Caco-2 (cell line): ENCODE results near the gene EMC9. TPM values are rescaled to one million over a fixed set of nuclear protein-coding genes. Genes with fewer than 3 reads are reported as not detected.

Experiments
- BruUV-seq: library from RNA; stranded (reverse); fragments of 400-500 nt; replicated peaks from 2 replicates; lab custom pipeline; 2021; lab: Mats Ljungman, UMichigan
- CTCF ChIA-PET: fragments of 300-600 bp; sonication (Branson Sonifier 250); formaldehyde crosslinking; loops from one replicate; lab custom pipeline; 2022; ENCODE audit warnings: antibody characterized with exemption; lab: Charles Lee
- POLR2A ChIA-PET: fragments of 300-600 bp; sonication (Branson Sonifier 250); formaldehyde crosslinking; loops from one replicate; lab custom pipeline; 2022; ENCODE audit warnings: antibody characterized with exemption; lab: Charles Lee
- DNase-seq, 2 experiments: peaks; one replicate each; pipeline versions ENCODE4 v3.0.0 to v3.0.0-alpha.2; 2020 to 2022
- H3K27me3 ChIP-seq: replicated peaks from 2 replicates; pipeline ENCODE4 v1.6.0; 2011; ENCODE audit warnings: low read length; ENCODE audit not compliant: control insufficient read depth, insufficient read depth
- H3K36me3 ChIP-seq: 2 replicates; pipeline ENCODE4 v1.5.1; 2011; ENCODE audit warnings: low read length; ENCODE audit not compliant: control insufficient read depth, insufficient read depth
- H3K4me1 ChIP-seq: fragments of 250-450 bp; sonication (Bioruptor Pico); 2 replicates; pipeline ENCODE4 v1.5.1; 2020; ENCODE audit warnings: mild to moderate bottlenecking
- H3K4me3 ChIP-seq: 2 replicates; pipeline ENCODE4 v1.5.1; 2011; ENCODE audit warnings: low read depth, mild to moderate bottlenecking, control low read depth, low read length
- H3K9me3 ChIP-seq: fragments of 250-450 bp; sonication (Bioruptor Pico); 2 replicates; pipeline ENCODE4 v1.5.1; 2020; ENCODE audit warnings: mild to moderate bottlenecking, moderate library complexity
- H3K27ac Mint-ChIP-seq: one replicate; pipeline ENCODE4 v1.8.0; 2022; ENCODE audit warnings: mixed read lengths; ENCODE audit not compliant: unreplicated experiment
- H3K27me3 Mint-ChIP-seq: one replicate; pipeline ENCODE4 v1.8.0; 2022; ENCODE audit warnings: mixed read lengths; ENCODE audit not compliant: insufficient read depth, unreplicated experiment
- H3K36me3 Mint-ChIP-seq: one replicate; pipeline ENCODE4 v1.8.0; 2022; ENCODE audit warnings: mild to moderate bottlenecking, mixed read lengths; ENCODE audit not compliant: insufficient read depth, unreplicated experiment
- H3K4me1 Mint-ChIP-seq: one replicate; pipeline ENCODE4 v1.8.0; 2022; ENCODE audit warnings: low read depth, mixed read lengths; ENCODE audit not compliant: unreplicated experiment
- H3K4me3 Mint-ChIP-seq: one replicate; pipeline ENCODE4 v1.8.0; 2022; ENCODE audit warnings: mild to moderate bottlenecking, moderate library complexity, mixed read lengths; ENCODE audit not compliant: unreplicated experiment
- H3K9me3 Mint-ChIP-seq: one replicate; pipeline ENCODE4 v1.8.0; 2022; ENCODE audit warnings: mixed read lengths; ENCODE audit not compliant: unreplicated experiment
- intact Hi-C: fragments of 100-400 bp; cut with micrococcal nuclease; formaldehyde crosslinking; loops from one replicate; pipeline ENCODE4 v1.10.0; 2022; ENCODE audit not compliant: unreplicated experiment
- total RNA-seq: library from RNA; stranded (reverse); gene quantifications from 2 replicates; pipeline ENCODE4 v1.2.3, GENCODE V29; 2022
- TF ChIP-seq, protein P1 (sequence below), 2 experiments: fragments of 200-600 bp in 1 of 2; IDR thresholded peaks; 1 replicate in 1 of 2; 2 replicates in 1 of 2; pipeline versions ENCODE4 v1.5.1 to v1.8.0; 2011 to 2022; ENCODE audit warnings: antibody characterized with exemption in 1 of 2, control low read depth in 1 of 2, inconsistent platforms in 1 of 2, low read depth in 1 of 2, low read length in 1 of 2, mild to moderate bottlenecking in 1 of 2, moderate library complexity in 1 of 2; ENCODE audit not compliant: insufficient read depth in 1 of 2, severe bottlenecking in 1 of 2, unreplicated experiment in 1 of 2

EMC9 gene
- total RNA-seq, 1 experiment from 2014 or later, result 31.1 TPM

- ChIA-PET CTCF (no interaction called here), POLR2A (no interaction called here)
- no peaks in the 10 kb centered on the region for H3K9me3 ChIP-seq
- no peaks in the 10 kb centered on the region for H3K27me3 ChIP-seq
- Mint-ChIP-seq H3K36me3 (peaks cover 74% of the 10 kb centered on the region), H3K9me3 (no peaks in the 10 kb centered on the region), H3K4me3 (no peak overlapping the region), H3K27ac (no peak overlapping the region), H3K27me3 (no peaks in the 10 kb centered on the region), H3K4me1 (peaks cover 11% of the 10 kb centered on the region)
- TF ChIP-seq, protein P1, sequence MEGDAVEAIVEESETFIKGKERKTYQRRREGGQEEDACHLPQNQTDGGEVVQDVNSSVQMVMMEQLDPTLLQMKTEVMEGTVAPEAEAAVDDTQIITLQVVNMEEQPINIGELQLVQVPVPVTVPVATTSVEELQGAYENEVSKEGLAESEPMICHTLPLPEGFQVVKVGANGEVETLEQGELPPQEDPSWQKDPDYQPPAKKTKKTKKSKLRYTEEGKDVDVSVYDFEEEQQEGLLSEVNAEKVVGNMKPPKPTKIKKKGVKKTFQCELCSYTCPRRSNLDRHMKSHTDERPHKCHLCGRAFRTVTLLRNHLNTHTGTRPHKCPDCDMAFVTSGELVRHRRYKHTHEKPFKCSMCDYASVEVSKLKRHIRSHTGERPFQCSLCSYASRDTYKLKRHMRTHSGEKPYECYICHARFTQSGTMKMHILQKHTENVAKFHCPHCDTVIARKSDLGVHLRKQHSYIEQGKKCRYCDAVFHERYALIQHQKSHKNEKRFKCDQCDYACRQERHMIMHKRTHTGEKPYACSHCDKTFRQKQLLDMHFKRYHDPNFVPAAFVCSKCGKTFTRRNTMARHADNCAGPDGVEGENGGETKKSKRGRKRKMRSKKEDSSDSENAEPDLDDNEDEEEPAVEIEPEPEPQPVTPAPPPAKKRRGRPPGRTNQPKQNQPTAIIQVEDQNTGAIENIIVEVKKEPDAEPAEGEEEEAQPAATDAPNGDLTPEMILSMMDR (IDR thresholded peaks at IDR 0.05; ENCODE audit: insufficient read depth in 1 of 2, low read depth in 1 of 2, low read length in 1 of 2, severe bottlenecking in 1 of 2, unreplicated experiment in 1 of 2), result no peak
- no TSS peak for BruUV-seq
- no peak for DNase-seq
- H3K4me1 ChIP-seq, result peaks cover 14% of the 10 kb centered on the region
- H3K36me3 ChIP-seq, result peaks cover 3% of the 10 kb centered on the region
- H3K4me3 ChIP-seq, result no peak overlapping the region
- intact Hi-C loops, result no loop called here
Measured at GRCh38 chr14:24098229-24098926, 43.0 kb downstream of the EMC9 start.

GRCh38 chr14:24096545-24097181 is 44.7 kb downstream of the EMC9 start:
- ChIA-PET CTCF (interaction anchor here (0.9 kb wide), 1 partner anchor 12 kb away, joined by 5 read pairs; no protein-coding TSS in a partner anchor), POLR2A (interaction anchor here (0.7 kb wide), 1 partner anchor 17 kb away, joined by 5 read pairs; no protein-coding TSS in a partner anchor)
- Mint-ChIP-seq H3K36me3 (peaks cover 68% of the 10 kb centered on the region), H3K27ac (peak overlapping the region; percentile 30), H3K27me3 (no peaks in the 10 kb centered on the region), H3K9me3 (no peaks in the 10 kb centered on the region), H3K4me1 (peaks cover 24% of the 10 kb centered on the region), H3K4me3 (peak overlapping the region; percentile 62)
- no peaks in the 10 kb centered on the region for H3K9me3 ChIP-seq
- H3K4me3 ChIP-seq, result no peak overlapping the region
- peaks cover 21% of the 10 kb centered on the region for H3K4me1 ChIP-seq
- DNase-seq, result no peak
- TF ChIP-seq, protein P1 (IDR thresholded peaks at IDR 0.05; ENCODE audit: insufficient read depth in 1 of 2, low read depth in 1 of 2, low read length in 1 of 2, severe bottlenecking in 1 of 2, unreplicated experiment in 1 of 2), result no peak
- intact Hi-C loops, result no loop called here
- H3K36me3 ChIP-seq, result peaks cover 3% of the 10 kb centered on the region
- no TSS peak for BruUV-seq
- no peaks in the 10 kb centered on the region for H3K27me3 ChIP-seq

GRCh38 chr14:24095271-24096068 is 45.9 kb downstream of the EMC9 start:
- peaks cover 3% of the 10 kb centered on the region for H3K36me3 ChIP-seq
- Mint-ChIP-seq H3K27me3 (no peaks in the 10 kb centered on the region), H3K9me3 (no peaks in the 10 kb centered on the region), H3K4me1 (peaks cover 24% of the 10 kb centered on the region), H3K4me3 (peak overlapping the region; percentile 97), H3K36me3 (peaks cover 64% of the 10 kb centered on the region), H3K27ac (peak overlapping the region; percentile 99)
- intact Hi-C loops, result no loop called here
- TF ChIP-seq, protein P1 (IDR thresholded peaks at IDR 0.05; ENCODE audit: insufficient read depth in 1 of 2, low read depth in 1 of 2, low read length in 1 of 2, severe bottlenecking in 1 of 2, unreplicated experiment in 1 of 2), result no peak
- no peaks in the 10 kb centered on the region for H3K27me3 ChIP-seq
- H3K9me3 ChIP-seq, result no peaks in the 10 kb centered on the region
- peaks cover 21% of the 10 kb centered on the region for H3K4me1 ChIP-seq
- POLR2A ChIA-PET, result interaction anchor here (1.0 to 3.2 kb wide), 5 partner anchors 13 to 37 kb away, joined by 4 to 72 read pairs (median 13); partner anchors contain the start of genes DCAF11 and NRL
- no TSS peak for BruUV-seq
- H3K4me3 ChIP-seq, result peak overlapping the region; percentile 60
- CTCF ChIA-PET, result interaction anchor here (1.1 to 6.4 kb wide), 4 partner anchors 14 to 52 kb away, joined by 5 to 129 read pairs (median 50); partner anchors contain the start of genes DCAF11, NRL and RNF31
- DNase-seq, result peak; percentile 69 to 84
